Epithelial cell of proximal tubule (primary cell): ENCODE results near the gene RNF220. TPM values are rescaled to one million over a fixed set of nuclear protein-coding genes. Genes with fewer than 3 reads are reported as not detected.

Source experiments
- DNase-seq: peaks from one replicate; pipeline ENCODE4 v3.0.0-alpha.2; 2011; ENCODE audit warnings: low read depth
- H3K4me3 ChIP-seq: 2 replicates; pipeline ENCODE4 v1.5.1; 2011; ENCODE audit warnings: low read depth, mild to moderate bottlenecking, low read length
- CTCF ChIP-seq: conservative IDR thresholded peaks from 2 replicates; pipeline ENCODE4 v1.5.1; 2012; ENCODE audit warnings: low read depth, mild to moderate bottlenecking, low read length
- total RNA-seq: library from RNA; depleted of rRNA; stranded (reverse); fragments of >200 nt; gene quantifications from 2 replicates; pipeline ENCODE4 v1.2.3, GENCODE V29; 2015

The RNF220 gene
- total RNA-seq, 1 donor from 2014 or later, result 152 TPM

GRCh38 chr1:44646261-44647110 is 241.4 kb downstream of the RNF220 start:
- DNase-seq, result no peak
- no peak for TF ChIP-seq CTCF

GRCh38 chr1:44647896-44648295 is 242.8 kb downstream of the RNF220 start:
- no peak for TF ChIP-seq CTCF
- no peak overlapping the region for H3K4me3 ChIP-seq
- no peak for DNase-seq

More at GRCh38 chr1:44646261-44647110, 241.4 kb downstream of the RNF220 start:
- no peak overlapping the region for H3K4me3 ChIP-seq

DNA sequence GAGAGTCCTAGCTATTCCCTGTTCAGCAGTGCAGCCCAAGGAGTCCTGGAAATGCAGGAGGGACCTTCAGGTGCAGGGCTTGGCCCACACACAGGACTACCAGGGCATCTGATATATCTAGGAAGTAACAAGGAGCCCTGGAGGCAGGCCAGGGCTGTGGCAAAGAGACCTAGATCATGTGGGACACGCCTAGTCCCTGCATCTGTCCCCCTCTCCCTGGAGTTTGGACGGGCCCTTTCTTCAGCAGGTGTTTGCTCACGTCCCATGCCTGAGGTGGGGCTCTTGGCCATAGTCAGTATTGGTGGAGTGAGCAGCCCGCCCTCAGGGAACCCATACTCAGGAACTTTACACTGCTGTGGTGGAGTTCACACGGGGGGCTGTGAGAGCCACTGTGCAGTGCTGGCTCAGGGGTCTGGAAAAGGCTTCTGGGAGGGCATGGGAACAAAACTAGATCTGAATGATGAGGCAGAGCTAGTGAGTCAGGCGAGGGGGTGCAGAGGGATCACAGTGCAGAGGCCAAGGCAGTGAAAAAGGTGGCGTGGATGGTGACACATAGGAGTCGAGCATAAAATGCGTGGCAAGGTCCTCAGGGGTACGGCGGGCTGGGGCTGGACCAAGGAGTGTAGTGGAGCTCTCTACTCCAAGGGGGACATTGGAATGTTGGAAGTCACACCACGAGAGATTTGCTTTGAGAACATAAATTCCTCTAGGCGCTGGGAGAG is 243.6 kb downstream of the RNF220 start:
- no peak for TF ChIP-seq CTCF
- H3K4me3 ChIP-seq, result no peak overlapping the region
- DNase-seq, result no peak

- H3K4me3 ChIP-seq, result no peak overlapping the region
- no peak for DNase-seq
- TF ChIP-seq CTCF, result no peak
Observed at GRCh38 chr1:44649788-44650158, 244.7 kb downstream of the RNF220 start.

- no peak for TF ChIP-seq CTCF
- DNase-seq, result no peak
- no peak overlapping the region for H3K4me3 ChIP-seq
Observed at GRCh38 chr1:44650159-44650831, 245.2 kb downstream of the RNF220 start.

GRCh38 chr1:44651069-44651468 is 246.0 kb downstream of the RNF220 start:
- H3K4me3 ChIP-seq, result no peak overlapping the region
- no peak for TF ChIP-seq CTCF
- DNase-seq, result no peak
